GM12892 (cell line): Measurements from ENCODE around the gene TYK2.
A peak's percentile ranks its signal among the peaks of the same experiment; 100 is the strongest.
"Not testable (repeated sequence)": the region's sequence is repeated elsewhere in the genome, so short reads cannot be mapped to it uniquely, and the experiment has no call there.

ENCODE experiments used
- DNase-seq: peaks from one replicate; pipeline ENCODE4 v3.0.0; 2011; ENCODE audit not compliant: insufficient read length
- FAIRE-seq: peaks from 2 replicates; lab custom pipeline; 2011; peaks lifted over from hg19 to GRCh38; lab: Jason Lieb, UNC
- POLR2A ChIP-seq: IDR thresholded peaks from 2 replicates; pipeline ENCODE4 v1.6.1; 2011; ENCODE audit warnings: low read depth, low read length, control low read depth
- POLR2AphosphoS5 ChIP-seq: IDR thresholded peaks from 2 replicates; pipeline ENCODE4 v1.6.1; 2011; ENCODE audit warnings: low read depth, low read length, control low read depth
- TAF1 ChIP-seq: IDR thresholded peaks from 2 replicates; pipeline ENCODE4 v1.6.1; 2011; ENCODE audit warnings: low read depth, mild to moderate bottlenecking, control low read depth, low read length, borderline replicate concordance

The TYK2 gene

DNA sequence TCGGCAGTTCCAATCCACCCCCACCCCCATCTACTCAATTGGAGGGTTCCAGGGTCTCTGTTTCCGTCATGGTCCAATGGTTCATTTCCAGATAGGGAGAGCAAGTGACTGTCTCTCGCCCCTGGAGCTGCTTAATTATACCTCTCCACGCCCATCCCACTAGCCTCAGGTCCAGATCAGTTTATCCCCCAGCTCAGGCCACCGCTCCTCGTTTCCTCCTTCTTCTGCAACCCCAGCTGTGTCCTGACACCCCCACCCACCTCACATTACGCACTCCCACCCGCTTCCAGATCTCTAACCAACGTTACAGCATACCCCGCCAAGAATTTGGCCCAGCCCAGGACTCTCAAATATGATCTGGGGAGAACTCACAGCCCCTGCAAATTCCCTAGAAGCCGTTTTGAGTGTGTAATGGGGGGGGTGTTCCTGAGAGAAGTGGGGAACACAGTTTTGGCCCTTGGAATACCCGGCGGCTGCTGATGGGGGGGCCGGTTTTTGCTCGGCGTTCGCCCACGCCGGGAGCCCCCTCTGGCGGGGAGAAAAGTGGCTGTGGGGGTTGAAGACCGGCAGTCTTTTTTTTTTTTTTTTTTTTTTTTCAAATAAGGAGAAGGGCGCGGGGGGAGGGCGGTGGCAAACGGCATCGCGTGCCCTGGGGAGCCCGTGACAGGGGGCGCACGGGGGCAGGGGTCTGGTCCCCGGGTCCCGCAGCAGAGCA lies 38.3 kb upstream of the TYK2 start:
- TF ChIP-seq POLR2AphosphoS5 (no peak), TAF1 (no peak), POLR2A (no peak)
- DNase-seq (no peak), FAIRE-seq (no peak)

GRCh38 chr19:10418235-10418484 lies 37.8 kb upstream of the TYK2 start:
- TF ChIP-seq POLR2AphosphoS5 (no peak), TAF1 (no peak), POLR2A (no peak)
- no peak for FAIRE-seq

DNA sequence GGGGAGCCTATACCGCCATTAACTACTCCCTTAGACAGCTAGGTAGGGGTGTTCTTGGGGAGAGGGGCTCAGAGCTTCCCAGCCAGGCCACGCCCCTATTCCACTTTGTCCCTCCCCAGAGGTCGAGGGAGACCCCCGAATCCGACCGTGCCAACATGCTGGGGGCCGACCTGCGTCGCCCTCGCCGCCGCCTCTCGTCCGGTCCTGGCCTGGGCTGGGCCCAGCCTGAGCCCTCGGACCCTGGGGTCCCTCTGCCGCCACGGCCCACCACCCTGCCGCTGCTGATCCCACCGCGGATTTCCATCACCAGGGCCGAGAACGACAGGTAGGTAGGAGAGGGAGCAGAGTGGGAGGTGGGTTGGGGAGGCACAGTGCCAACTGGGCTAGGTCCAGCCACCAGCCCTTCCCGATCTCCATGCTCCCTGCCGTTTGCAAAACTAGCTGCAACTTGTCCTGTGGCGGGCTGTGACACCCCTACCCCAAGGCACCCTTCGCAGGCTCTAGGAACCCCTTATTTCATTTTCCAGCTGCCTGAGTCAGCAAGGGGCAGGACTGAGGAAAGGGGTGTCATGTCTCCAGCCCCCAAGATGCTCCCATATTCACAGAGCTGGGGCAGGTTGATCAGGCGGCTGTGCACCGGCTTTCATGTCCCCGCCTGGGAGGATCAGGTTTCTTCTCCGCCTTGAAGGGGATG lies 37.3 kb upstream of the TYK2 start:
- FAIRE-seq (no peak), DNase-seq (no peak)
- TF ChIP-seq POLR2A (no peak), POLR2AphosphoS5 (no peak), TAF1 (no peak)

More at GRCh38 chr19:10418235-10418484, 37.8 kb upstream of the TYK2 start:
- no peak for DNase-seq

DNA sequence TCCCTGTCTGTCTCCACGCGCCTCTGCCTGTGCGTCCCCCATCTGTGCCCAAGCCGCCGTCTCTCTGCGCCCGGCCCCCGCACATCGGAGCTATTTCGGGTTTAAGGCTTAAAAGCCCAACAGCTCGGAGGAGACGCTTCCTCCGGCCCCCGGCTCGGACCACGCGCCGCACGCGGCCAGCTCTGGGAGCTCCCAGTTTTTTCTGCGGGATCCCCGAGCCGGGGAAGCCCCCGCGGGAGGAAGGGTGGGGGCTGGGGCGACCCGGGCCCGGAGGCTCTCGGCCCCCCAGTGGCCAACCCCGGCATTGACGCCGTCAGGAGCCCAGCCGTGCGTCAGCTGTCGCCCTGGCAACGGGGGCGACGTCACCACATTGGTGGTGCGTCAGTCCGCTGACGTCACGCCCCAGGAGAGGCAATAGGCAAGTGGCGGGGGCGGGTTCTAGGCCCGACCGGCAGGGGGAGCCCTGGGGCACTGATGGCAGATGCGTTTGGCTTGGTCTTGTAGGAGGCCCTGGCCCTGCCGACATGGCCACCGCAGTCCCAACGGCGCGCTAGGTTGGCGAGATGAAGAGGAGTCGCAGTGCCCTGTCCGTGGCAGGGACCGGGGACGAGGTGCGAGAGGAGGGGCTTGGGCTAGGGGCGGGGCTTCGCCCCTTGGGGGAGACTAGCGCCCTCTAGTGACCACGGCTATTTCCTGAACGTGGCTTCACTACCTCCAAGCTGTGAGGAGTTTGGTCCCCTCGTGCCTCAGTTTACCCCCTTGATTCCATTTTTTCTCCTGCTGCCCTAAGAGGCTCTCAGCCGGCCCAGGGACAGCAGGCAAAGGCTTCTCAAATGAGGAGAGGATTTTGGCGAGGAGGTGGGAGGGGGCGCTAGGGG lies 36.2 kb upstream of the TYK2 start:
- DNase-seq (peak; percentile 82), FAIRE-seq (peak; percentile 85)
- peak; percentile 24; the same call in 1 of the 2 replicates for TF ChIP-seq POLR2A
- no peak for TF ChIP-seq POLR2AphosphoS5
- 0 out of 2 replicates have a peak, but pooled peaks have one; percentile 18 for TF ChIP-seq TAF1

DNA sequence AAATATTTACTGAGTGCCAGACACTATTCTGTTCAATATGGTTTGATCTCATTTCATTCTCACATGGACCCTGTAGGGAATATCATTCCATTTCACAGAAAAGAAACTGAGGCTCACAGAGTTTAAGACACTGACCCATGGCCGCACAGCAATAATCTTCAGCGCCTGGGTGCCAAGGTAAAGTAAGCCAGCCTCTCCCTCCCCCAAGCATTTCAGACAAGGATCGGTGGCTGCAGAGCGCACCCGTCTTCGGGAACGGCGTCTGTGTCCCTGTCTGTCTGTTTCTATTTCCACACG lies 35.7 kb upstream of the TYK2 start:
- DNase-seq (no peak), FAIRE-seq (no peak)
- TF ChIP-seq POLR2A (no peak), POLR2AphosphoS5 (no peak), TAF1 (no peak)

DNA sequence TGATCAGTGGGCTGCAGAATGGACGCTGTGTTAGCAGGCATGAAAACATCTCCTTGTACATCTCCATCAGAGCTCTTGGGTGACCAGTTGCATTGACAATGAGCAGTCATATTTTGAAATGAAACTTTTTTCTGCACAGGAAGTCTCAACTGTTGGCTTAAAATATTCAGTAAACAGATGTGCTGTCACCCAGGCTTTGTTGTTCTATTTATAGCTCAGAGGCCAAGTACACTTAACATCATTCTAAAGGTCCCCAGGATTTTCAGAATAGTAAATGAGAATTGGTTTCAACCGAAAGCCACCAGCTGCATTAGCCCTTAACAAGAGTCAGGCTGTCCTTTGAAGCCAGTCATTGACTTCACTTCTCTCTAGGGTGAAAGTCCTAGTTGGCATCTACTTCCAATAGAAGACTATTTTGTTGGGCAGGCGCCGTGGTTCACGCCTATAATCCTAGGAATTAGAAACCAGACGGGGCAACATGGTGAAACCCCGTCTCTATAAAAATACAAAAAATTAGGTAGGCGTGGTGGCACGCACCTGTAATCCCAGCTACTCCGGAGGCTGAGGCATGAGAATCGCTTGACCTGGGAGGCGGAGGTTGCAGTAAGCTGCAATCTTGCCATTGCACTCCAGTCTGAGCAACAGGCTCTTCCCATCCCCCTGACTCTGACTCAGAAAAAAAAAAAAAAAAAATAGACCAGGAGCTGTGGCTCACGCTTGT lies 32.0 kb upstream of the TYK2 start:
- DNase-seq = no peak
- 0 out of 2 replicates have a peak, but pooled peaks have one; percentile 30 for TF ChIP-seq TAF1
- peak; percentile 22; the same call in 1 of the 2 replicates for TF ChIP-seq POLR2A
- TF ChIP-seq POLR2AphosphoS5 = peak; percentile 50
- peak; percentile 80 for FAIRE-seq

DNA sequence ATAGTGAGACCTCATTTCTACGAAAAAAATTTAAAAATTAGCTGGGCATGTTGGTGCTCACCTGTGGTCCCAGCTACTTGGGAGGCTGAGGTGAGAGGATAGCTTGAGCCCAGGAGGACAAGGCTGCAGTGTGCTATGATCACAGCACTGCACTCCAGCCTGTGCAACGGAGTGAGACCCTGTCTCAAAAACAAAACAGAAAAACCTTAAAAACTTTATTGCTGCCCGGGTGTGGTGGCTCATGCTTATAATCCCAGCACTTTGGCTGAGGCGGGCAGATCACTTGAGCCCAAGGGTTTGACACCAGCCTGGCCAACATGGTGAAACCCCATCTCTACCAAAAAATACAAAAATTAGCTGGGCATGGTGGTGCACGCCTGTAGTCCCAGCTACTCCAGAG lies 30.9 kb upstream of the TYK2 start:
- not testable (repeated sequence) for DNase-seq, FAIRE-seq

DNA sequence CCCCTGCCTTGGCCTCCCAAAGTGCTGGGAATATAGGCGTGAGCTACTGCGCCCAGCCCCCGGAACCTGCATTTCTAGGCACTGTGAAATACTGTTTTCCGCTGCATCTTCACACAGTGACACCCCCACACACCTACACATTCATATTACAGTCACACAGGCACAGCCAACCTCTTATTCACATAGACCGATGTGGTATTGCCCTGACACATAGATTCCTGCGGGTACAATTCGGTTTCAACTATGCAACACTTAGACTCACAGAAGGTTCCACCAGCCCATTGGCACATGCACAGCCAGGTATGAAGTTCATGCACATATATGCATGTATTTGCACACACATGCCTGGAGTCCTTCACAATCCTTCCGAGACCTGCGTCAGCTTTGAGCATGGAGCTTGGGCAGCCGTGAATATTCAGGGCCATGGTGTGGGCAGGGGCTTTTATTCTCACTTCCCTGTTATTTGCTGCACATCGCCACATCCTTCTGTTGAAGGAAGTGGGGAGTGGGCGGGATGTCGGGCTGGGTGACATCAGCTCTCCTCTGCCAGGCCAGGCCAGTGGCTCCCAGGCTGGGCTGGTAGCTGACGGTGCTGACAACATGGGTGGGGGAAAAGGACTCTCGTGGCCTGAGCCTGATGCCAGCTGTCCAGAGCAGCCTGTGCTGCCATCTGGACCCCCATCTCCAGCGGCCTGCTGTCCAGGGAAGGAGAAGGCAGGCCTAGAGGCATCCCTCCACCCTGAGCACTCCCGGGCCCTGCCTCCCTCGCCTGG lies 28.3 kb upstream of the TYK2 start:
- TF ChIP-seq POLR2AphosphoS5 (no peak), TAF1 (no peak), POLR2A (no peak)
- FAIRE-seq (no peak), DNase-seq (no peak)

GRCh38 chr19:10407096-10407495 lies 26.7 kb upstream of the TYK2 start:
- no peak for TF ChIP-seq POLR2A
- TF ChIP-seq POLR2AphosphoS5 = no peak
- TF ChIP-seq TAF1 = no peak
- FAIRE-seq (no peak), DNase-seq (no peak)

- DNase-seq = no peak
- no peak for TF ChIP-seq POLR2A
- no peak for TF ChIP-seq TAF1
- no peak for TF ChIP-seq POLR2AphosphoS5
- FAIRE-seq = no peak
These were observed 25.8 kb upstream of the TYK2 start for GRCh38 chr19:10406191-10406590.

DNA sequence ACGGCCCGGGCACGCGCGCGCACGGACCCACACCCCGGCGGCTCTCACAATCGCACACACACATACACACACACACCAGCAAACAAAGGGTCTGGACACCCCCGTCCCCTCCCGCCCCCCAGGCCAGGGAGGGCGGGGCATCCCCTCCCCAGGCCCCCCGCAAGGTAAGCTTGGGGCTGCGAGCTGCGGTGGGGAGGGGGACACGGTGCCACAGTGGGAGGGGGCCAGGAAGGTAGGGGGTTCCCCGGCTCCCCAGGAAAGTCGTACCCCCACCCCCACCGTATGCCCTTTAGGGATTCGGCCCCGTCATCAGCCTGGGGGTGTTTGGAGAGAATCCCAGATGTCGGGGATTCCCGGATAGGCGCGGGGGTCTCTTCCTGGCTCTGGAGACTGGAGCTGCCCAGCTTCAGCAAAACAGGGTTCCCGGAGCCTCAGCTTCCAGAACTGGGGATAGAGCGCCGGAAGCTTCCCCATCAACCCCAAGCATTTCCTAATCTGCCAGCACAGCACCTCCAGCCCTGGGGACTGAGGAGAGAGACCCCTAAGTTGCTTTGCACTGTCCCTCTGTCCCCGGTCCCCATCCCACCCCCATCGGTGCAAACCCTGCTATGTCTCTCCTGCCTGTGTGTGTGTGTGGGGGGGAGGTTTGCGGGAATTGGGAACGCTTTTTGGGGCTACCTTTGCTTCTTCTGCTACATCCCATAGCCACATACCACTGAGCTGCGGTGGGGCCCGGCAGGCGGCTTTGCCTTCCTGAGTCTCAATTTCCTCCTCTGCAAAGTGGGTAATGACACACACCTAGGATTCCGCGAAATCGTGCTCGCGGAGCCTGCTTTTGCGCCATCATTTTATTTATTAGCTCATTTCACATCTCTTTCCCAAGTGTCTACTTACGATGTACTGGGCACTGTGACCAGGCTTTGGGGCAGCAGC lies 24.8 kb upstream of the TYK2 start:
- TF ChIP-seq POLR2AphosphoS5 = no peak
- TF ChIP-seq POLR2A = no peak
- no peak for TF ChIP-seq TAF1
- DNase-seq (no peak), FAIRE-seq (no peak)
